GM12891 (cell line): ENCODE results near the gene NRXN3.
"Not testable (repeated sequence)": the region's sequence is repeated elsewhere in the genome, so short reads cannot be mapped to it uniquely, and the experiment has no call there.

ENCODE experiments used
- DNase-seq: peaks from one replicate; pipeline ENCODE4 v3.0.0; 2011; ENCODE audit warnings: low spot score; ENCODE audit not compliant: insufficient read length
- FAIRE-seq: peaks from 2 replicates; lab custom pipeline; 2011; peaks lifted over from hg19 to GRCh38; lab: Jason Lieb, UNC
- PAX5 ChIP-seq: IDR thresholded peaks from 2 replicates; pipeline ENCODE4 v1.6.1; 2011; ENCODE audit warnings: low read length, moderate library complexity, mild to moderate bottlenecking; ENCODE audit not compliant: insufficient read depth, severe bottlenecking
- POLR2A ChIP-seq: IDR thresholded peaks from 2 replicates; pipeline ENCODE4 v1.6.1; 2011; ENCODE audit warnings: low read depth, low read length, control low read depth
- POLR2AphosphoS5 ChIP-seq: IDR thresholded peaks from 2 replicates; pipeline ENCODE4 v1.6.1; 2011; ENCODE audit warnings: low read depth, low read length, control low read depth
- POU2F2 ChIP-seq: IDR thresholded peaks from 2 replicates; pipeline ENCODE4 v1.6.1; 2011; ENCODE audit warnings: low read depth, mild to moderate bottlenecking, control low read depth, low read length, moderate library complexity
- SPI1 ChIP-seq: IDR thresholded peaks from 2 replicates; pipeline ENCODE4 v1.6.1; 2011; ENCODE audit warnings: low read depth, low read length, control low read depth
- TAF1 ChIP-seq: IDR thresholded peaks from 2 replicates; pipeline ENCODE4 v1.6.1; 2011; ENCODE audit warnings: low read depth, low read length, control low read depth

NRXN3 gene

GRCh38 chr14:78997811-78998210, 827.6 kb downstream of the NRXN3 start:
- FAIRE-seq (no peak), DNase-seq (no peak)
- TF ChIP-seq POU2F2 = no peak

DNA sequence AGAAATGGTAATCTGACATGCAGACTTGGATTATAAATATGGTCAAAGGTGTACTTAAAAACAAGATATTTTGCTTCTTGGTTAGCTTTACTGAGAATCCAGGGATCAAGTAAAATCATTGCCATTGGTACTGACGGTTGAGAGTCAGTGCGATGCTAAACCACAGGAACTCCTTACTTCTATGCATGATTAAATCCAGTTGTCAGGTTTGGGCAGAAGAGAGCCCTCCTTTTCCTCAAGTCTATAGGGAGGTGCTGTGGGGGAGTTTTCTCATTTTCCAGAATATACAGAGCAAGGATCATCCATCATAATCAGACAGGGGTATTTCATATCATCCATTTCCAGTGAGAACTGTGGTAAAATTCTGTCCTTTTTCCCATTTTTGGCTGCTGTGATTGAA, 839.1 kb downstream of the NRXN3 start:
- TF ChIP-seq PAX5 (no peak), POU2F2 (no peak), SPI1 (no peak)
- DNase-seq (no peak), FAIRE-seq (no peak)

GRCh38 chr14:79011091-79011919, 841.1 kb downstream of the NRXN3 start:
- TF ChIP-seq POLR2AphosphoS5 (no peak), PAX5 (no peak), POU2F2 (no peak), TAF1 (no peak)
- DNase-seq (no peak), FAIRE-seq (no peak)

- FAIRE-seq (no peak), DNase-seq (no peak)
- TF ChIP-seq PAX5 (no peak), POLR2A (no peak)
These were observed 841.7 kb downstream of the NRXN3 start for GRCh38 chr14:79011920-79012204.

- DNase-seq (no peak), FAIRE-seq (no peak)
- TF ChIP-seq POU2F2 (no peak), POLR2AphosphoS5 (no peak), POLR2A (no peak), SPI1 (no peak), PAX5 (no peak), TAF1 (no peak)
These were observed 846.8 kb downstream of the NRXN3 start for GRCh38 chr14:79016828-79017505.

DNA sequence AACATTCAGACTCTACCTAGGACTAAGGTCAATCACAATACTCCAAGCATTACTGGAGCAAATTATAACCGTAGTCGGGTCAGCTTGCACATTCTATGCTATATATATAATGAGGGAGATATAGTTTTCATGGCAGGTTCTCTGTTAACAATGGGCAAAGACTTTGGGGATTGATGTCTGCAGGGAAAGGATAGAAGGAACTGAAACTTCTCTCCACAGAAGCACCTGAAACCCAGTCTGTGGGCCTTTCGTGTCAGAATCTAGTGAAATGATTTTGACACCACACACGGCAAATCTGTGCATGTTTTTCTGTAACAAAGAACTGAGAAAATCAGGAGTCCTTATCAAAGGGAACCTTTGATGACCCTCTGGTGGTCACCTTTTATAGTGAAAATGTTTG, 847.4 kb downstream of the NRXN3 start:
- FAIRE-seq (no peak), DNase-seq (no peak)
- TF ChIP-seq TAF1 = no peak
- peak; percentile 52; the same call in 1 of the 2 replicates for TF ChIP-seq SPI1
- TF ChIP-seq PAX5 = no peak

DNA sequence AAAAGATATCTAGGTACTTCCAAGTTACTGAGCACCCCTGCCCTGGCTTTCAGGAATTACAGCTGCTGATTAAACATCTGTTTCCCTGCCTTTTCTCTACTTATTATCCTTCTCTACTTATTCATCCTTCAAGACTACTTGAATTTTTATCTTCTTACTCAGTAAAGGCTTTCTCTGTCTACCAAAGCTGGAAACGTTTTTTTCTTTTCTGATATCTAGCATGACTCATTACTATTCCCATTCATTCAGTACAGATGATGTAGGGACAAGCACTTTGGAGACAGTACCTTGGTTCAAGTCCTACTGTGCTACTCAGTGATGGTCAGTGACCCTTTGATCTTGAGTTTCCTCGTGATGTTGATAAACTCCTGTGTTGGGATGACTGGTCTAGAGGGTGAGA, 848.7 kb downstream of the NRXN3 start:
- DNase-seq (no peak), FAIRE-seq (no peak)
- TF ChIP-seq PAX5 (no peak), SPI1 (no peak), POU2F2 (no peak), TAF1 (no peak)

DNA sequence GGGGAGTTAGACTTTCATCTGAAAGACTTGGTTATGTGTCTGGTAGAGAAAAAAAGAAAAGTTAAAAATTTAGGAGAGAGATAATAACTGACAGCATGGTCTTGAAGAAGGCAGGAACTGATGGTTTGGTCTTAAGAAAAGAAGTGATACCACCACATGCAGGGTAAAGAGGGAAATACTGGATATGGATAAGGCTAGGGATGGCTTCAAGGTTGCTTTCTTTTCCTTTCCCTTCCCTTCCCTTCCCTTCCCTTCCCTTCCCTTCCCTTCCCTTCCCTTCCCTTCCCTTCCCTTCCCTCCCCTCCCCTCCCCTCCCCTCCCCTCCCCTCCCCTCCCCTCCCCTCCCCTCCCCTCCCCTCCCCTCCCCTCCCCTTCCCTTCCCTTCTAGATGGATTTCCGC, 849.7 kb downstream of the NRXN3 start:
- FAIRE-seq, DNase-seq: not testable (repeated sequence)

DNA sequence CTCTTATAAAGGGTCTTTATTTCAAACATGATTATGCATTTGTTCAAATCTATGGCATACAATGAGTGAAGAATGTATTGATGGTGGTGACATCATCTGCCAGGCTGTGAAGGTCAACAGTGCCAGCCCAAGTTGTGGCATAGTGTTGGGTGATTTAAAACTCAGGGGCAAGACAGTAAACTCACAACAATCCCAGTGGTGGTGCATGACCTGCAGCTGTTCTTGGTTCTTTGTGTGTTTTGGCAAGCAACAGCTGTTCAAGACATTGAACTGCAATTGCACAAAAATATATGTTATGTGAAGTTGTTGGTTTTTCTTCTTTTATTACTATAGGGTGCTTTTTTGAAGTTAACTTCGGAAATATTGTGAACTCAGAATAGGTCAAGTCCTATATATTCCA, 851.6 kb downstream of the NRXN3 start:
- TF ChIP-seq SPI1 = no peak
- TF ChIP-seq POLR2AphosphoS5 = no peak
- TF ChIP-seq POLR2A = no peak
- no peak for TF ChIP-seq TAF1
- no peak for TF ChIP-seq PAX5
- TF ChIP-seq POU2F2 = no peak
- DNase-seq (no peak), FAIRE-seq (no peak)

DNA sequence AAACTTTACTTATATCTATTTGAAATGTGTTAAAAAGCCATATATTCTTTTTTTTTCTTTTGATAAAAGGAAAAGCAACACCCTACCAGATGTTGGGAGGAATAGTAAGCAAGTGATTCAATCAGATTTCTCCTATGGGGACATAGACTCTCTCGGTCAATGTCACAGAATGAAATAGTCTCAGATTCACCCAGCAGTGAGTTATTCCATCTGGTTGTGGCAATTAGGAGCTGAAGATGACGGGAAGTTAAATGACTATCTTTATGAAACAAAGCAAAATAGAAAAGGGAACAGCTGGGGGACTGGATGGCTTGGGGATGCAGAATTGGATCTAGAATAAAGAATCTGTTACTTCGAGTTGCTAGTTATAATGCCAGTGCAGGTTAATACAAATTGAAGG, 857.0 kb downstream of the NRXN3 start:
- no peak for FAIRE-seq
- DNase-seq = no peak
- TF ChIP-seq POLR2A (no peak), POLR2AphosphoS5 (no peak), POU2F2 (no peak), TAF1 (no peak), SPI1 (no peak), PAX5 (no peak)

DNA sequence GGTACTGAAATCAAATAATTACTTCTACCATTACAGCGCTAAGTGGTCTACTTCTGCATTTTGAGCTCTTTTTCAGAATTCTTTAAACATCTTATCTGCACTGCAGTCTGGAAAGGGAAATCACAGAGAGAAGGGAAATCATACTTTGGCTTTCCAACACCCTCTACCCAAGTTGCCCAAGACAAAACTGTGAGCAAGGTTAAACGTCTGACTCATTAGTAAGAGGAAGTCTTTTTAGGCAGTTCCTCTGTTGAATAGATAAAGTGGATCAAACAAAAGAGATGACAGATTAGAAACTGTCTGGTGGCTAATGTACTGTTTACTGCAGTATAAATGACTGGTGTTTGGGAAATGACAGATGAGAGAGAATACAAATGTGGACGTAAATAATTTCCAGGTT, 858.1 kb downstream of the NRXN3 start:
- TF ChIP-seq POU2F2 (no peak), PAX5 (no peak)
- no peak for DNase-seq
- FAIRE-seq = no peak
